Measurements from ENCODE around the gene MMP7.

- TF ChIP-seq RFX5 (IDR thresholded peaks at IDR 0.05; ENCODE audit: low read depth, low read length) (no peak), RAD21 (IDR thresholded peaks at IDR 0.05; ENCODE audit: low read length) (no peak), ELK1 (IDR thresholded peaks at IDR 0.05; ENCODE audit: borderline replicate concordance, low read depth, low read length) (no peak), CTCF (conservative IDR thresholded peaks at IDR 0.05; ENCODE audit: low read depth, low read length) (no peak), MXI1 (IDR thresholded peaks at IDR 0.05; ENCODE audit: borderline replicate concordance, low read depth, low read length) (no peak), POLR2A (IDR thresholded peaks at IDR 0.05; ENCODE audit: low read depth, low read length) (no peak), CEBPB (IDR thresholded peaks at IDR 0.05; ENCODE audit: low read depth, low read length) (no peak), USF2 (IDR thresholded peaks at IDR 0.05; ENCODE audit: low read depth, low read length) (no peak), RCOR1 (IDR thresholded peaks at IDR 0.05; ENCODE audit: insufficient replicate concordance, low read length) (no peak), MAFK (IDR thresholded peaks at IDR 0.05; ENCODE audit: low read depth, low read length) (no peak)
These were observed 47.2 kb upstream of the MMP7 start for GRCh38 chr11:102577723-102578122.
